HepG2 (cell line): Measurements from ENCODE around the gene NSFL1C. TPM values are rescaled to one million over a fixed set of nuclear protein-coding genes. Genes with fewer than 3 reads are reported as not detected.

ENCODE experiments used
- AHDC1 ChIP-seq: sonication (generic); formaldehyde crosslinking; IDR thresholded peaks from 2 replicates; pipeline ENCODE4 v1.5.1; 2020; ENCODE audit warnings: mild to moderate bottlenecking, missing genetic modification reagents, borderline replicate concordance
- FOXC1 ChIP-seq: sonication (generic); formaldehyde crosslinking; IDR thresholded peaks from 2 replicates; pipeline ENCODE4 v1.8.0; 2022; ENCODE audit warnings: mild to moderate bottlenecking, missing genetic modification reagents, borderline replicate concordance
- GFI1 ChIP-seq: sonication (generic); formaldehyde crosslinking; IDR thresholded peaks from 2 replicates; pipeline ENCODE4 v1.5.0; 2020; ENCODE audit warnings: missing genetic modification reagents, mild to moderate bottlenecking, borderline replicate concordance
- HNRNPK ChIP-seq: fragments of 200-400 bp; formaldehyde crosslinking; IDR thresholded peaks from 2 replicates; pipeline ENCODE4 v1.6.1; 2018; ENCODE audit warnings: low read length, low read depth, moderate library complexity, mild to moderate bottlenecking; ENCODE audit not compliant: poor library complexity, severe bottlenecking
- IRF1 ChIP-seq: sonication (generic); formaldehyde crosslinking; IDR thresholded peaks from 2 replicates; pipeline ENCODE4 v1.4.0; 2020; ENCODE audit warnings: low read depth, mild to moderate bottlenecking, missing genetic modification reagents
- IRX3 ChIP-seq: sonication (generic); formaldehyde crosslinking; IDR thresholded peaks from 2 replicates; pipeline ENCODE4 v1.8.1; 2023; ENCODE audit warnings: mild to moderate bottlenecking, low read depth, missing genetic modification reagents, borderline replicate concordance
- KAT8 ChIP-seq: IDR thresholded peaks from 2 replicates; pipeline ENCODE4 v1.6.1; 2016; ENCODE audit warnings: missing genetic modification reagents, missing compliant biosample characterization
- MYPOP ChIP-seq: sonication (generic); formaldehyde crosslinking; IDR thresholded peaks from 2 replicates; pipeline ENCODE4 v1.8.1; 2023; ENCODE audit warnings: mild to moderate bottlenecking, moderate library complexity, missing genetic modification reagents
- NR2F1 ChIP-seq, 2 experiments: fragments of 450-650 bp in 1 of 2; formaldehyde crosslinking in 1 of 2; IDR thresholded peaks; 2 replicates each; pipeline versions ENCODE4 v1.5.0 to v1.6.1; 2016 to 2020; ENCODE audit warnings: mild to moderate bottlenecking in 1 of 2, missing compliant biosample characterization in 1 of 2, missing genetic modification reagents in 1 of 2, moderate library complexity in 1 of 2
- SNAPC2 ChIP-seq: sonication (generic); formaldehyde crosslinking; IDR thresholded peaks from 2 replicates; pipeline ENCODE4 v1.8.1; 2022; ENCODE audit warnings: mild to moderate bottlenecking, missing genetic modification reagents
- THRA ChIP-seq: sonication (generic); formaldehyde crosslinking; IDR thresholded peaks from 2 replicates; pipeline ENCODE4 v1.4.0; 2020; ENCODE audit warnings: missing genetic modification reagents, borderline replicate concordance
- ZNF34 ChIP-seq: sonication (generic); formaldehyde crosslinking; IDR thresholded peaks from 2 replicates; pipeline ENCODE4 v1.4.0; 2020; ENCODE audit warnings: mild to moderate bottlenecking, missing genetic modification reagents, borderline replicate concordance
- ZNF354B ChIP-seq: sonication (generic); formaldehyde crosslinking; IDR thresholded peaks from 2 replicates; pipeline ENCODE4 v1.8.0; 2022; ENCODE audit warnings: mild to moderate bottlenecking, missing genetic modification reagents
- ZNF513 ChIP-seq: sonication (generic); formaldehyde crosslinking; conservative IDR thresholded peaks from 2 replicates; pipeline ENCODE4 v1.5.0; 2020; ENCODE audit warnings: missing genetic modification reagents
- ZNF670 ChIP-seq: sonication (generic); formaldehyde crosslinking; IDR thresholded peaks from 2 replicates; pipeline ENCODE4 v1.8.0; 2022; ENCODE audit warnings: mild to moderate bottlenecking, missing genetic modification reagents, borderline replicate concordance
- ZNF713 ChIP-seq: sonication (generic); formaldehyde crosslinking; IDR thresholded peaks from 2 replicates; pipeline ENCODE4 v1.4.0; 2020; ENCODE audit warnings: mild to moderate bottlenecking, missing genetic modification reagents
- ZNF816 ChIP-seq: sonication (generic); formaldehyde crosslinking; IDR thresholded peaks from 2 replicates; pipeline ENCODE4 v1.8.0; 2022; ENCODE audit warnings: missing genetic modification reagents, mild to moderate bottlenecking, borderline replicate concordance
- polyA plus RNA-seq, 8 experiments: library from polyadenylated mRNA; depleted of rRNA in 3 of 8; stranded (reverse) in 7 of 8; unstranded in 1 of 8; fragments of >200 nt; fragmentation: Illumina TruSeq in 4 of 8; extraction: Trizol in 4 of 8; gene quantifications; 2 replicates each; pipeline versions ENCODE4 v1.2.1 to v1.2.3, GENCODE V29; 2011 to 2016; ENCODE audit warnings: low read depth in 4 of 8, missing spikeins in 1 of 8, mixed read lengths in 1 of 8; ENCODE audit not compliant: insufficient read depth in 1 of 8
- total RNA-seq, 5 experiments: library from RNA; depleted of rRNA; stranded (reverse); fragments of >200 nt; fragmentation: Illumina TruSeq; extraction: Trizol; gene quantifications; 2 replicates each; pipeline ENCODE4 v1.2.3, GENCODE V29; 2016; ENCODE audit warnings: low read depth in 1 of 5

Gene NSFL1C
- total and polyA plus RNA-seq, 2 of the 13 experiments (the other 11 are each of a cell fraction or from before 2014, with no cell fraction given) = 22.9 to 62.7 TPM

GRCh38 chr20:1393507-1393882, 73.2 kb downstream of the NSFL1C start (continued):
- TF ChIP-seq IRF1 (no peak), MYPOP (peak; percentile 16; the same call in 1 of the 2 replicates), IRX3 (CRISPR knock-in tag) (peak; percentile 34; the same call in 1 of the 2 replicates), NR2F1 (CRISPR knock-in tag; IDR thresholded peaks at IDR 0.05) (no peak), ZNF816 (CRISPR knock-in tag) (peak; percentile 13; the same call in 1 of the 2 replicates), ZNF713 (CRISPR knock-in tag) (no peak), ZNF513 (CRISPR knock-in tag) (no peak), SNAPC2 (CRISPR knock-in tag) (no peak), KAT8 (CRISPR knock-in tag) (no peak), FOXC1 (CRISPR knock-in tag) (0 out of 2 replicates have a peak, but pooled peaks have one; percentile 10), THRA (no peak), HNRNPK (no peak), AHDC1 (CRISPR knock-in tag) (no peak), ZNF34 (CRISPR knock-in tag) (no peak), ZNF354B (CRISPR knock-in tag) (0 out of 2 replicates have a peak, but pooled peaks have one; percentile 32), ZNF670 (CRISPR knock-in tag) (no peak), GFI1 (CRISPR knock-in tag) (no peak)
